ENCODE measurements around the gene EME1.

DNA sequence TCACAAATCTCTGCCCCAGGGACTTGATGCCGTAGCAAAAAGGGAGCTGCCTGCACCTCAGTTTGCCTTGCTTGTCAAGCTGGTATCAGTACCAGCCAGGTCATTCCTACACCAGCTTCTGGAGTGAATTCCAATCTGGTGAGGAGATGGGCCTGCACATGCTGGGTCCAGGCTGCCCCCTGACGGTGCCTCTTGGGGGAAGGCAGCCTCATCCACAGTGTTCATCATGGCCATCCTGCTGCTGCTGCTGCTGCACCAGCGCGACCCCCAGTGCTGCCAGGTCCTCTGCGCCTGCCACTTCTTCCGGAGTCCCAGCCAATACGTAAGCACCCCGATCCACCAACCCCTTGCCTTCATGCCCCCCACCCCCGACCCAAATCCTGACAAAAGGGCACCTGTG, 8.3 kb upstream of the EME1 start:
- TF ChIP-seq, protein P1, sequence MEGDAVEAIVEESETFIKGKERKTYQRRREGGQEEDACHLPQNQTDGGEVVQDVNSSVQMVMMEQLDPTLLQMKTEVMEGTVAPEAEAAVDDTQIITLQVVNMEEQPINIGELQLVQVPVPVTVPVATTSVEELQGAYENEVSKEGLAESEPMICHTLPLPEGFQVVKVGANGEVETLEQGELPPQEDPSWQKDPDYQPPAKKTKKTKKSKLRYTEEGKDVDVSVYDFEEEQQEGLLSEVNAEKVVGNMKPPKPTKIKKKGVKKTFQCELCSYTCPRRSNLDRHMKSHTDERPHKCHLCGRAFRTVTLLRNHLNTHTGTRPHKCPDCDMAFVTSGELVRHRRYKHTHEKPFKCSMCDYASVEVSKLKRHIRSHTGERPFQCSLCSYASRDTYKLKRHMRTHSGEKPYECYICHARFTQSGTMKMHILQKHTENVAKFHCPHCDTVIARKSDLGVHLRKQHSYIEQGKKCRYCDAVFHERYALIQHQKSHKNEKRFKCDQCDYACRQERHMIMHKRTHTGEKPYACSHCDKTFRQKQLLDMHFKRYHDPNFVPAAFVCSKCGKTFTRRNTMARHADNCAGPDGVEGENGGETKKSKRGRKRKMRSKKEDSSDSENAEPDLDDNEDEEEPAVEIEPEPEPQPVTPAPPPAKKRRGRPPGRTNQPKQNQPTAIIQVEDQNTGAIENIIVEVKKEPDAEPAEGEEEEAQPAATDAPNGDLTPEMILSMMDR (IDR thresholded peaks at IDR 0.05; ENCODE audit: poor library complexity, severe bottlenecking), result no peak
- no peak for TF ChIP-seq TAF1 (IDR thresholded peaks at IDR 0.05; ENCODE audit: low read depth)

All from neural cell (in vitro differentiated cells).